Ascending aorta (tissue), 2 donors: ENCODE data around the gene MYL4. TPM values are rescaled to one million over a fixed set of nuclear protein-coding genes. Genes with fewer than 3 reads are reported as not detected.

Source experiments
- DNase-seq, 2 donors: peaks; one replicate each; pipeline ENCODE4 v3.0.0-alpha.2; 2019; ENCODE audit warnings: low spot score in 2 of 2
- H3K27ac ChIP-seq, 2 donors: fragments of 200-600 bp; sonication (generic); one replicate each; pipeline ENCODE4 v1.5.1; 2016 to 2017; ENCODE audit warnings: mild to moderate bottlenecking in 1 of 2
- H3K27me3 ChIP-seq: fragments of 200-600 bp; sonication (generic); one replicate; pipeline ENCODE4 v1.5.1; 2017
- H3K36me3 ChIP-seq, 2 donors: fragments of 200-600 bp; sonication (generic); one replicate each; pipeline ENCODE4 v1.5.1; 2016
- H3K4me1 ChIP-seq, 2 donors: fragments of 200-600 bp; sonication (generic); one replicate each; pipeline ENCODE4 v1.5.1; 2016 to 2017; ENCODE audit warnings: mild to moderate bottlenecking in 1 of 2
- H3K4me3 ChIP-seq, 2 donors: fragments of 200-600 bp; sonication (generic); one replicate each; pipeline ENCODE4 v1.5.1; 2016 to 2017; ENCODE audit warnings: mild to moderate bottlenecking in 1 of 2
- H3K9me3 ChIP-seq, 2 donors: fragments of 200-600 bp; sonication (generic); one replicate each; pipeline ENCODE4 v1.5.1; 2016
- intact Hi-C: fragments of 100-400 bp; cut with DNase I; formaldehyde crosslinking; loops from one replicate; pipeline ENCODE4 v1.15.1; 2023
- total RNA-seq: library from RNA; depleted of rRNA; stranded (reverse); fragments of >200 nt; gene quantifications from one replicate; pipeline ENCODE4 v1.1.0, GENCODE V29; 2016
- TF ChIP-seq, protein P1 (sequence below), 3 experiments: fragments of 200-600 bp in 2 of 3; fragments of 450-650 bp in 1 of 3; sonication (generic) in 2 of 3; IDR thresholded peaks; one replicate each; pipeline ENCODE4 v1.5.1; 2016 to 2019; ENCODE audit warnings: antibody characterized with exemption in 3 of 3, mild to moderate bottlenecking in 1 of 3, moderate library complexity in 1 of 3

Gene MYL4
- total RNA-seq, 1 donor from 2014 or later: not detected

DNA sequence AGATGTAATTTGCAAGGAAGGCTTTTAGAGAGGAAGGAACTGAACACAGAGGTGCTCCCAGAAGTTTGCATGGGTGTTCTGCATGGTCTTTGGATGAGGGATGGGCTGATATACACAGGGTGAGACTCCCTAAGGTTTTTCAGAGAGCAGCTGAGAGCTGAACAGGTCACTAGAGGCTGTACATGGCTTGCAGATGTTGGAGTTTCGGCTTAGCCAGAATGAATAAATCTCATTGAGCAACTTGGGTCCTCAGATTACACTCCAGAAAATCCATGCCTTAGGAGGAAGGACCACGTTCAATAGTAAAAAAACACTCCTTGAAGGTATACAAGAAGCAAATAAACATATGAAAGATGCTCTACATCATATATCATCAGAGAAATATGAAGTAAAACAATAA lies 37.0 kb downstream of the MYL4 start:
- no peaks in the 10 kb centered on the region for H3K27me3 ChIP-seq
- no peak overlapping the region for H3K27ac ChIP-seq
- H3K4me3 ChIP-seq: no peak overlapping the region
- intact Hi-C loops: no loop called here
- no peaks in the 10 kb centered on the region for H3K9me3 ChIP-seq
- no peaks in the 10 kb centered on the region for H3K36me3 ChIP-seq
- no peak for DNase-seq
- no peaks in the 10 kb centered on the region for H3K4me1 ChIP-seq
- TF ChIP-seq, protein P1, sequence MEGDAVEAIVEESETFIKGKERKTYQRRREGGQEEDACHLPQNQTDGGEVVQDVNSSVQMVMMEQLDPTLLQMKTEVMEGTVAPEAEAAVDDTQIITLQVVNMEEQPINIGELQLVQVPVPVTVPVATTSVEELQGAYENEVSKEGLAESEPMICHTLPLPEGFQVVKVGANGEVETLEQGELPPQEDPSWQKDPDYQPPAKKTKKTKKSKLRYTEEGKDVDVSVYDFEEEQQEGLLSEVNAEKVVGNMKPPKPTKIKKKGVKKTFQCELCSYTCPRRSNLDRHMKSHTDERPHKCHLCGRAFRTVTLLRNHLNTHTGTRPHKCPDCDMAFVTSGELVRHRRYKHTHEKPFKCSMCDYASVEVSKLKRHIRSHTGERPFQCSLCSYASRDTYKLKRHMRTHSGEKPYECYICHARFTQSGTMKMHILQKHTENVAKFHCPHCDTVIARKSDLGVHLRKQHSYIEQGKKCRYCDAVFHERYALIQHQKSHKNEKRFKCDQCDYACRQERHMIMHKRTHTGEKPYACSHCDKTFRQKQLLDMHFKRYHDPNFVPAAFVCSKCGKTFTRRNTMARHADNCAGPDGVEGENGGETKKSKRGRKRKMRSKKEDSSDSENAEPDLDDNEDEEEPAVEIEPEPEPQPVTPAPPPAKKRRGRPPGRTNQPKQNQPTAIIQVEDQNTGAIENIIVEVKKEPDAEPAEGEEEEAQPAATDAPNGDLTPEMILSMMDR (IDR thresholded peaks at IDR 0.05): no peak

DNA sequence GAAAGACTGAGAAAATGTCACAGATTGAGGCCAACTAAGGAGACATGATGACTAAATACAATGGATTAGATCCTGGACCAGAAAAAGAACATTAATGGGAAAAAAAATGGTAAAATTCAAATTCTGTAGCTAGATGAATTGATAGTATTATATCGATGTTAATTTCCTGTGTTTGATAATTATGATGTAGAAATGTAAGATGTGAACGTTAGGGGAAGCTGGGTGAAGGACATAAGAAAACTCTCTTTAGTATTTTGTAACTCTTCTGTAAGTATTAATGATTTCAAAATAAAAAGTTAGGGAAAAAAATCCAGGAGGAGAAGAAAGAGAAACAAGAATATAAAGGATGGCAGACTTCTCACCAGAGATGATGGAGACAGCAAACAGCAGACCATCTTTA lies 41.7 kb downstream of the MYL4 start:
- DNase-seq: no peak
- H3K4me3 ChIP-seq: no peak overlapping the region
- H3K4me1 ChIP-seq: peaks cover 7 to 22% of the 10 kb centered on the region in 2 donors
- no peaks in the 10 kb centered on the region for H3K9me3 ChIP-seq
- TF ChIP-seq, protein P1 (IDR thresholded peaks at IDR 0.05): no peak
- intact Hi-C loops: no loop called here
- no peak overlapping the region for H3K27ac ChIP-seq
- no peaks in the 10 kb centered on the region for H3K27me3 ChIP-seq
- no peaks in the 10 kb centered on the region for H3K36me3 ChIP-seq

DNA sequence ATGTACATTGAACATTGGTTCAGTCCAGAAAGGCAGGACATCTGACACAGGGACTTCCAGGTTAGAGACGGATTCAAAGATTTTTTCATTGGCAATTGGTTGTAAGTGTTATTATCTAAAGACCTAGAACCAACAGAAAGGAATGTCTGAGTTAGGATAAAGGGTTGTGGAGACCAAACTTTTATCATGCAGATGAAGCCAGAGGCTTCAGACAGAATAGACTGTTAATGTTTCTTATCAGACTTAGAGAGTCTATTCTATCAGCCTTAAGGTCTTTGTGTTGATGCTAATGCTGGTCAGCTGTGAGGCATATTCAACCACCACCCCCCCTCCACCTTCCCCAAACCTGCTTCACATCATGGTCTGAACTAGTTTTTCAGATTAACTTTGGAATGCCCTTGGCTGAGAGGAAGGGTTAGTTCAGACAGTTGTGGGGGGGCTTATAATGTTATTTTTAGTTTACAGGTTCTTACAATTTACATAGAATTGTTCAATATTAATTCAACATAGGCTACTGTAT lies 42.3 kb downstream of the MYL4 start:
- no peaks in the 10 kb centered on the region for H3K9me3 ChIP-seq
- intact Hi-C loops: no loop called here
- H3K4me1 ChIP-seq: peaks cover 7 to 27% of the 10 kb centered on the region in 2 donors
- no peak overlapping the region for H3K27ac ChIP-seq
- no peak for DNase-seq
- H3K27me3 ChIP-seq: no peaks in the 10 kb centered on the region
- TF ChIP-seq, protein P1 (IDR thresholded peaks at IDR 0.05): no peak
- no peaks in the 10 kb centered on the region for H3K36me3 ChIP-seq
- no peak overlapping the region for H3K4me3 ChIP-seq

DNA sequence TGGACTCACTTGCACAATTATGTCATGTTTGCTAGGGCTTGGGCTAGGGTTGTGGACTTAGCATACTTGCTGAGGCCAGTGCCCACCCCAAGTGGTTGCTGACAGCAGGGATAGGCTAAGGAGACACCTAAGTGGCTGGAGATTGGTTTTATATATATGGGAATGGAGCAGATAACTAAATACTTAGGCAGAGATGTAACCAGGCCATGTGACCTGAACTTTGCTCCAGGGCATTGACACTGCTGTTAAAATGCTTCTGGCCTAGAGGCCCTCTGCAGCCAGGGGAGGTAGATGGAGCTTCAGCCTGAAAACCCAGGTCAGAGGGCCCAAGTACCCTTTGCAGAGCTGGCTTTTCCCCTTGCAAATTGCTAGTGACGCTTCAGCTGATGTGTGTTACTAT lies 43.1 kb downstream of the MYL4 start:
- Histone ChIP-seq H3K4me1 (peaks cover 7 to 32% of the 10 kb centered on the region in 2 donors), H3K27me3 (no peaks in the 10 kb centered on the region), H3K27ac (peak overlapping the region in 1 of 2 donors; percentile 95), H3K4me3 (no peak overlapping the region), H3K9me3 (no peaks in the 10 kb centered on the region), H3K36me3 (no peaks in the 10 kb centered on the region)
- TF ChIP-seq, protein P1 (IDR thresholded peaks at IDR 0.05): no peak
- intact Hi-C loops: loop anchor here (2.0 kb wide), 1 partner anchor 13 kb away; no protein-coding TSS in a partner anchor
- DNase-seq: no peak

DNA sequence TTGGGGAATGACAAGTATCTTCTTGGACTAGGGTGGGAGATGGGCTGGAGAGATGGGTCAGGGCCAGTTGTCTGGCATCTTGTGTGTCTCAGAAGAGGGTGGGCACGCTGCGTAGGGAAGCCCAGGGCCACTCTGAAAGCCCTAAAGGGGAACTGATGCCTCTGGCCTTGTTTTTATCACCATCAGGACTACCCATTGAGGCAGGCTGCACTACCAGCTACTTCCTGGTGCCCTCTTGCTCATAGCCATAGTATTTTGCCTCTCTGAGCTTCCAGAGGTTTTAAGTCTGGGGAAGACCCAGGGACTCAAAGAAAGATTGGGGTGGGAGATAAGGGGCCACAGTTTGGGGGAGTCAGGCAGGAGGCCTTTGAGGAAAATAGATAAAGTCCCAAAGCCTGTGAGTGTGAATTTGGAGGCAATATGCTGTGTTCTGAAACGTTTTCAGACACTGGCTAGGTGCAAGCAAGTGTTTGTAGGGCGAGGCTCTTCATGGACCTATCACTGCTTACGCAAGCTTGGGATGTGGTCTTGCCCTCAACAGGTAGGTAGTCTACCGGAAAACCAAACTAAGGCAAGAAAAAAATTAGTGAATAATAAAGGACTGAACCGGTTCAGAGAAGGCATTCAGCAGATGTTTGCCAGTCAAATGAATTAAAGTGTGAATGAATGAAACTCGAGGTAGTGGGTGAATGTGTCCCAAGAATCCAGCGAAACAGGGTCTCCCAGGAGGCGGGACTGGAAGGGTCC lies 43.8 kb downstream of the MYL4 start:
- Histone ChIP-seq H3K27ac (peak overlapping the region; percentile 92 to 95), H3K9me3 (no peaks in the 10 kb centered on the region), H3K36me3 (no peaks in the 10 kb centered on the region), H3K27me3 (no peaks in the 10 kb centered on the region), H3K4me1 (peaks cover 10 to 38% of the 10 kb centered on the region in 2 donors), H3K4me3 (peak overlapping the region; percentile 79 to 90)
- TF ChIP-seq, protein P1 (IDR thresholded peaks at IDR 0.05): no peak
- peak in 1 of 2 donors; percentile 56 for DNase-seq
- intact Hi-C loops: loop anchor here (2.0 kb wide), 1 partner anchor 14 kb away; no protein-coding TSS in a partner anchor
